ENCODE measurements around the gene GPR162. TPM values are rescaled to one million over a fixed set of nuclear protein-coding genes. Genes with fewer than 3 reads are reported as not detected.
A peak's percentile ranks its signal among the peaks of the same experiment; 100 is the strongest.

Gene GPR162
- total RNA-seq, 3 donors from 2014 or later (not counting 1 experiment from before 2014, with no cell fraction given) = 0.39 to 2.1 (median 0.68) TPM

GRCh38 chr12:6845395-6845794 lies 23.8 kb downstream of the GPR162 start:
- H3K27ac Mint-ChIP-seq = no peak overlapping the region
- no peaks in the 10 kb centered on the region for H3K9me3 Mint-ChIP-seq
- H3K36me3 Mint-ChIP-seq = no peaks in the 10 kb centered on the region
- Histone ChIP-seq H3K27me3 (ENCODE audit: control insufficient read depth, insufficient read depth, low read length) (no peaks in the 10 kb centered on the region), H3K4me3 (ENCODE audit: low read length) (no peak overlapping the region), H3K27ac (ENCODE audit: low read length) (no peak overlapping the region), H3K36me3 (ENCODE audit: control insufficient read depth, insufficient read depth, low read length) (no peaks in the 10 kb centered on the region), H3K9me3 (ENCODE audit: control insufficient read depth, insufficient read depth, low read length) (no peaks in the 10 kb centered on the region), H3K4me1 (ENCODE audit: control insufficient read depth, insufficient read depth, low read length) (peaks cover 4% of the 10 kb centered on the region)
- intact Hi-C loops (cut with micrococcal nuclease) = no loop called here
- H3K4me3 Mint-ChIP-seq = no peak overlapping the region
- TF ChIP-seq CTCF (IDR thresholded peaks at IDR 0.05) = no peak
- peaks cover 0 to 10% of the 10 kb centered on the region in 2 donors for H3K4me1 Mint-ChIP-seq
- 94% methylated on average over 17 of the region's 17 CpGs for WGBS (ENCODE audit: insufficient coverage)
- H3K27me3 Mint-ChIP-seq (ENCODE audit: low read depth in 2 of 2) = no peaks in the 10 kb centered on the region
- no peak for DNase-seq
- no peak for ATAC-seq

- H3K4me3 Mint-ChIP-seq = no peak overlapping the region
These were observed 24.8 kb downstream of the GPR162 start for GRCh38 chr12:6846316-6846869.

GRCh38 chr12:6847676-6848075 lies 26.1 kb downstream of the GPR162 start:
- H3K27ac Mint-ChIP-seq = no peak overlapping the region
- no peak for TF ChIP-seq CTCF (IDR thresholded peaks at IDR 0.05)

More at GRCh38 chr12:6846316-6846869, 24.8 kb downstream of the GPR162 start:
- Histone ChIP-seq H3K27me3 (ENCODE audit: control insufficient read depth, insufficient read depth, low read length) (no peaks in the 10 kb centered on the region), H3K36me3 (ENCODE audit: control insufficient read depth, insufficient read depth, low read length) (no peaks in the 10 kb centered on the region), H3K4me1 (ENCODE audit: control insufficient read depth, insufficient read depth, low read length) (peaks cover 13% of the 10 kb centered on the region), H3K9me3 (ENCODE audit: control insufficient read depth, insufficient read depth, low read length) (no peaks in the 10 kb centered on the region), H3K27ac (ENCODE audit: low read length) (no peak overlapping the region), H3K4me3 (ENCODE audit: low read length) (no peak overlapping the region)
- Mint-ChIP-seq H3K27me3 (ENCODE audit: low read depth in 2 of 2) (no peaks in the 10 kb centered on the region), H3K9me3 (no peaks in the 10 kb centered on the region), H3K4me1 (peaks cover 3 to 18% of the 10 kb centered on the region in 2 donors), H3K36me3 (no peaks in the 10 kb centered on the region), H3K27ac (no peak overlapping the region)
- intact Hi-C loops (cut with micrococcal nuclease) = no loop called here
- ATAC-seq (no peak), DNase-seq (no peak)
- TF ChIP-seq CTCF (IDR thresholded peaks at IDR 0.05) = no peak
- WGBS (ENCODE audit: insufficient coverage) = 95% methylated on average over 5 of the region's 7 CpGs

GRCh38 chr12:6849427-6849826 lies 27.8 kb downstream of the GPR162 start:
- Mint-ChIP-seq H3K36me3 (no peaks in the 10 kb centered on the region), H3K4me3 (no peak overlapping the region), H3K27me3 (ENCODE audit: low read depth in 2 of 2) (no peaks in the 10 kb centered on the region), H3K9me3 (no peaks in the 10 kb centered on the region), H3K4me1 (peaks cover 8 to 43% of the 10 kb centered on the region in 2 donors), H3K27ac (peak overlapping the region in 1 of 2 donors; percentile 55)
- Histone ChIP-seq H3K27ac (ENCODE audit: low read length) (no peak overlapping the region), H3K4me3 (ENCODE audit: low read length) (no peak overlapping the region), H3K36me3 (ENCODE audit: control insufficient read depth, insufficient read depth, low read length) (no peaks in the 10 kb centered on the region), H3K27me3 (ENCODE audit: control insufficient read depth, insufficient read depth, low read length) (no peaks in the 10 kb centered on the region), H3K4me1 (ENCODE audit: control insufficient read depth, insufficient read depth, low read length) (peaks cover 22% of the 10 kb centered on the region), H3K9me3 (ENCODE audit: control insufficient read depth, insufficient read depth, low read length) (no peaks in the 10 kb centered on the region)
- 53% methylated on average over 2 of the region's 2 CpGs for WGBS (ENCODE audit: insufficient coverage)
- intact Hi-C loops (cut with micrococcal nuclease) = no loop called here
- no peak for DNase-seq
- no peak for ATAC-seq
- TF ChIP-seq CTCF (IDR thresholded peaks at IDR 0.05) = no peak

More at GRCh38 chr12:6847676-6848075, 26.1 kb downstream of the GPR162 start:
- Histone ChIP-seq H3K4me3 (ENCODE audit: low read length) (no peak overlapping the region), H3K9me3 (ENCODE audit: control insufficient read depth, insufficient read depth, low read length) (no peaks in the 10 kb centered on the region), H3K27me3 (ENCODE audit: control insufficient read depth, insufficient read depth, low read length) (no peaks in the 10 kb centered on the region), H3K36me3 (ENCODE audit: control insufficient read depth, insufficient read depth, low read length) (no peaks in the 10 kb centered on the region), H3K4me1 (ENCODE audit: control insufficient read depth, insufficient read depth, low read length) (peaks cover 15% of the 10 kb centered on the region), H3K27ac (ENCODE audit: low read length) (no peak overlapping the region)
- Mint-ChIP-seq H3K4me1 (peaks cover 8 to 26% of the 10 kb centered on the region in 2 donors), H3K27me3 (ENCODE audit: low read depth in 2 of 2) (no peaks in the 10 kb centered on the region), H3K36me3 (no peaks in the 10 kb centered on the region), H3K4me3 (no peak overlapping the region), H3K9me3 (no peaks in the 10 kb centered on the region)
- 100% methylated on average over 2 of the region's 2 CpGs for WGBS (ENCODE audit: insufficient coverage)
- intact Hi-C loops (cut with micrococcal nuclease) = no loop called here
- ATAC-seq = no peak
- DNase-seq = no peak
